ENCODE results near the gene SDSL. TPM values are rescaled to one million over a fixed set of nuclear protein-coding genes. Genes with fewer than 3 reads are reported as not detected.

The SDSL gene, protein sequence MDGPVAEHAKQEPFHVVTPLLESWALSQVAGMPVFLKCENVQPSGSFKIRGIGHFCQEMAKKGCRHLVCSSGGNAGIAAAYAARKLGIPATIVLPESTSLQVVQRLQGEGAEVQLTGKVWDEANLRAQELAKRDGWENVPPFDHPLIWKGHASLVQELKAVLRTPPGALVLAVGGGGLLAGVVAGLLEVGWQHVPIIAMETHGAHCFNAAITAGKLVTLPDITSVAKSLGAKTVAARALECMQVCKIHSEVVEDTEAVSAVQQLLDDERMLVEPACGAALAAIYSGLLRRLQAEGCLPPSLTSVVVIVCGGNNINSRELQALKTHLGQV
- 4.2 and 14.5 TPM in 2 replicates for polyA plus RNA-seq

DNA sequence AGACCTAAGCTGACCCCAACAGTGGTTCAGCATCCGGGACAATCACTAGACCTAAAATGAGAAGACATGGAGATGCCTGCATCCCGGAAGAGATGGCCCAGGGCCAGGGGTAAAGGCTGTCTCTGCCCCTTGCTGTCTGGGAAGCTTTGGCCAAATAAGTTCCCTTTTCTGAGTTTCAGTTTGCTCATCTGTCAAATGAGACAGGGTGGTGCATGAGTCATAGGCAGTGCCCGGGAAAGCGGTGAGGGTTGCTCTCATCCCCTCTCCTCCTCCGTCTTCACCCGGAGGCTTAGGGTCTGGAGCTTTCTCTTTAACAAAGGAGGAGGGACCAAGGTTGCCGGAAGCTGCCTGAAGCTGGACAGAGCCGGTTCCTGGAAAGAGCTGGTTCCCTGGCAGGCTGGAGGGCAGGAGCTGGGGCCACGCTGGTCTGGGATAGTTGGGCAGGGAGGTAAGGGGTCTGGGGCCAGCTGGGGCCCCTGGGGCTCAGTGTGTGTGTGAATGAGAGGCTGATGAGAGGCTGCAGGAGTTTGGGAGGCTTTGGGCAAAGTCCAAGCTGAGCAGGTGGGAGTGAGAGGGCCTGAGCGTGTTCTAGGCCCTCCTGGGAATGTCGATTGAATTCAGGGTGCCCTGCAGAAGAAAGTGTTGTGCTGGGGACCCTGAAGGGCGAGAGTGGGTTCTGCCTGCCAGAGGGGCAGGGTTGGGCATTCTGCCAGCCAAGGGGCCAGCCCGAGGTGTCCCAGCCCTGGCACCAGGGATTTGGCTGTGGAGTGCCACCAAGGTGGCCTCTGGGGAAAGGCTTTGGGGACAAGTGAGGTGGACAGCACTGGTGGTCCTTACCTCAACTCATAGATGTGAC, at the start of gene SDSL:
Gene SDSL, plus strand, starts transcription at position 351 of the 856 bp plus-strand sequence. CDS start 5,603 bp downstream, outside the sequence.

DNA sequence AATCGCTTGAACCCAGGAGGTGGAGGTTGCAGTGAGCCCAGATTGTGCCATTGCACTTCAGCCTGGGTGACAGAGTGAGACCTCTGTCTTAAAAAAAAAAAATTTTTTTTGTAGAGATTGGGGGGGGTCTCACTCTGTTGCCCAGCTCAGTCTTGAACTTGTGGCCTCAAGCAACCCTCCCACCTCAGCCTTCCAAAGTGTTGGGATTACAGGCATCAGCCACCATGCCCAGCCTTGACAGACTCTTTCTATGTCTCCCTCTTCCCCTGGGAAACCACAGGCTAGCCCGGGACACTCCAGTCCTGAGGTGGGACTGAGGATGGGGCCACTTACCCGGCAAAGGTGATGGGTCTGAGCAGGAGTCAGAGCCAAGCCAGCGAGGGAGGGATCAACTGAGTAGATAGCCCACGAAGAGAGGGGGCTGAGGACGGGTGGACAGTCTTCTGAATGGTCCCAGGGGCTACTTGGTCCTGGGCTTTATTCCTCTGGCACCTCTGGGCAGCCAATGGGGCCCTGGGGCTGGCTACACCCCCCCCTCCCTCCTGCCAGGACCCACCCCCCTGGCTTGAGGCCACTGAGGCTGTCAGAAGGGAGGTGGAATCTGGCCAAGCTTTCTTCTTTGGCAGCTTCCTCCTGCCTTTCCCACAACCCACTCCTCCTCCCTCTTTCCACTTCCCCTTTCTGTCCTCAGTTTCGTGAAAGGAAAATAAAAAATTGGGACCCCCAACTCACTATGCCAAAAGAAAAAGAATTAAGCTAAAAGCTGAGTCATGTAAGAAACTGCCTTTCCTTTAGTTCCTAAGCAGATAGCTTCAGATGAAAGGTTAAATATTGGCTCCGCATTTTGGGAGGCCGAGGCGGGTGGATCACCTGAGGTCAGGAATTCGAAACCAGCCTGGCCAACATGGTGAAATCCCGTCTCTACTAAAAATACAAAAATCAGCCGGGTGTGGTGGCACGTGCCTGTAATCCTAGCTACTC, 18.5 kb upstream of the SDSL start, which contains the start of gene SDS:
Gene SDS, minus strand, starts transcription at position 453 of the 981 bp plus-strand sequence. CDS start 4,179 bp downstream, outside the sequence.

DNA sequence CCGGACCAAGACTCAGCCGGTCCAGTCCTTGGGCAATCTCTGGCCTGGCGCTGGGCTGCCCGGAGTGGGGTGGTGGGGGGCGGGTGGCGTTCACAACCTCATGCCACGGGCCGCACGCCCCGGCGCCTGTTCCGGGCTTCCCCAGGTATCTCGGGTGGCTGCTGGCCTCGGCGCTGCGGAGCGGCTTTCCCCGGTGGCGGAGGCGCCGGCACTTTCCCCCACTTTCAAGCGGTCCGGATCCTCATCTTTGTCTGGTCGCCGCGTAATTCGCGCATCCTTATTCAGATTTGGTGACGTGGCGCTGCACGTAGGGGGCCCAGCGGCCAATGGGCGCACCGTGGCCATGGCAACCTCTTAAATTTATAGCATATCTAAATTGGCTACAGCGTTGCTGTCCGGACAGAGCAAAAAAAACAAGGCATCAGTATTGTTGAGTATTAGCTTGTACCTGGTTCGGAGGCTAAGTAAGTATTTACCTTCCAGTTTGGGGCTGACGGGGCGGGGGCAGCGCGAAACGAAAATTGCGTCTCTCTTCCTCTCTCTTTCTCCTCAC, 49.5 kb downstream of the SDSL start, which contains the start of gene LHX5:
Gene LHX5, minus strand, starts transcription at position 253 of the 553 bp plus-strand sequence. CDS start 373 bp downstream, outside the sequence.

Other genes starting within 250 kb of the SDSL start
- gene DDX54, start 236.9 kb upstream of the SDSL start, polyA plus RNA-seq, result 5.3 and 6.1 TPM in 2 replicates
- gene RITA1, start 236.7 kb upstream of the SDSL start, polyA plus RNA-seq, result 10.7 and 13.0 TPM in 2 replicates
- 1.6 and 1.9 TPM in 2 replicates for gene TPCN1, start 200.9 kb upstream of the SDSL start, polyA plus RNA-seq
- 0.40 and 1.3 TPM in 2 replicates for gene SLC8B1, start 87.3 kb upstream of the SDSL start, polyA plus RNA-seq
- gene PLBD2, start 63.8 kb upstream of the SDSL start, polyA plus RNA-seq, result 21.0 and 25.4 TPM in 2 replicates
- 0.30 and 0.98 TPM in 2 replicates for gene SDS, start 18.5 kb upstream of the SDSL start, polyA plus RNA-seq
- gene LHX5, start 49.5 kb downstream of the SDSL start, polyA plus RNA-seq, result 0.90 and 3.1 TPM in 2 replicates

All from Purkinje cell (primary cell).